Bronchial epithelial cell (primary cell): ENCODE data around the gene PIK3CB. TPM values are rescaled to one million over a fixed set of nuclear protein-coding genes. Genes with fewer than 3 reads are reported as not detected.
"Not testable (repeated sequence)": the region's sequence is repeated elsewhere in the genome, so short reads cannot be mapped to it uniquely, and the experiment has no call there.

ENCODE experiments used
- DNase-seq: peaks from one replicate; pipeline ENCODE4 v3.0.0-alpha.2; 2010; ENCODE audit warnings: low read depth
- FAIRE-seq: peaks from 2 replicates; lab custom pipeline; 2011; peaks lifted over from hg19 to GRCh38; lab: Jason Lieb, UNC
- H3K27me3 ChIP-seq: 2 replicates; pipeline ENCODE4 v1.5.1; 2011; ENCODE audit warnings: low read length; ENCODE audit not compliant: control insufficient read depth, insufficient read depth
- H3K36me3 ChIP-seq: 2 replicates; pipeline ENCODE4 v1.5.1; 2011; ENCODE audit warnings: low read length; ENCODE audit not compliant: control insufficient read depth, insufficient read depth
- H3K4me3 ChIP-seq: 2 replicates; pipeline ENCODE4 v1.5.1; 2011; ENCODE audit warnings: mild to moderate bottlenecking, low read depth, low read length, control low read depth
- CTCF ChIP-seq: IDR thresholded peaks from 2 replicates; pipeline ENCODE4 v1.5.1; 2011; ENCODE audit warnings: mild to moderate bottlenecking, moderate library complexity, low read length, control low read depth, inconsistent platforms; ENCODE audit not compliant: insufficient read depth, severe bottlenecking
- total RNA-seq: library from RNA; depleted of rRNA; stranded (reverse); fragments of >200 nt; gene quantifications from 2 replicates; pipeline ENCODE4 v1.2.1, GENCODE V29; 2014

Gene PIK3CB
- total RNA-seq, 1 donor from 2014 or later = 11.3 TPM

- Histone ChIP-seq H3K36me3 (no peaks in the 10 kb centered on the region), H3K4me3 (no peak overlapping the region), H3K27me3 (no peaks in the 10 kb centered on the region)
- DNase-seq = no peak
- no peak for FAIRE-seq
- TF ChIP-seq CTCF = no peak
Measured at GRCh38 chr3:138845771-138846173, 11.0 kb upstream of the PIK3CB start.

- H3K36me3 ChIP-seq = no peaks in the 10 kb centered on the region
- no peak for TF ChIP-seq CTCF
- no peak overlapping the region for H3K4me3 ChIP-seq
- no peaks in the 10 kb centered on the region for H3K27me3 ChIP-seq
- FAIRE-seq (no peak), DNase-seq (no peak)
Measured at GRCh38 chr3:138845181-138845601, 10.5 kb upstream of the PIK3CB start.

GRCh38 chr3:138842483-138843188, 7.9 kb upstream of the PIK3CB start:
- Histone ChIP-seq H3K36me3 (no peaks in the 10 kb centered on the region), H3K4me3 (no peak overlapping the region), H3K27me3 (no peaks in the 10 kb centered on the region)
- FAIRE-seq = no peak
- TF ChIP-seq CTCF = no peak
- DNase-seq = no peak

- H3K27me3 ChIP-seq, FAIRE-seq, H3K36me3 ChIP-seq, H3K4me3 ChIP-seq, DNase-seq: not testable (repeated sequence)
Measured at GRCh38 chr3:138838385-138838784, 3.7 kb upstream of the PIK3CB start.

GRCh38 chr3:138835846-138836245, 1.1 kb upstream of the PIK3CB start:
- H3K36me3 ChIP-seq, FAIRE-seq, H3K27me3 ChIP-seq, DNase-seq, H3K4me3 ChIP-seq: not testable (repeated sequence)

GRCh38 chr3:138835397-138835757, 649 bp upstream of the PIK3CB start:
- FAIRE-seq = no peak

More at GRCh38 chr3:138835397-138835757, 649 bp upstream of the PIK3CB start:
- Histone ChIP-seq H3K4me3 (peak overlapping the region; percentile 79), H3K27me3 (no peaks in the 10 kb centered on the region), H3K36me3 (no peaks in the 10 kb centered on the region)
- TF ChIP-seq CTCF = no peak
- DNase-seq = no peak
